ENCODE data around the gene ZAR1L. TPM values are rescaled to one million over a fixed set of nuclear protein-coding genes. Genes with fewer than 3 reads are reported as not detected.
"Not testable (repeated sequence)": the region's sequence is repeated elsewhere in the genome, so short reads cannot be mapped to it uniquely, and the experiment has no call there.

The ZAR1L gene
- not detected in 2 replicates for polyA plus RNA-seq (2013)

- peak within 1 kb of the TSS; percentile 91 for H3K4me3 ChIP-seq (ENCODE audit: low read depth, low read length)
- WGBS (ENCODE audit: extremely low coverage, insufficient coverage, insufficient read length), result no CpG with 5 or more reads among the region's 60 CpGs
- no peaks in the 10 kb centered on the region for H3K9me3 ChIP-seq (ENCODE audit: insufficient read depth, low read depth, low read length)
- H3K4me1 ChIP-seq (ENCODE audit: control insufficient read depth in 1 of 2, insufficient read depth in 2 of 2, low read length in 2 of 2), result peaks cover 0 to 4% of the 10 kb centered on the region in 2 experiments
- H2AK5ac ChIP-seq (ENCODE audit: low read length), result no peak within 1 kb of the TSS
- H3K14ac ChIP-seq (ENCODE audit: low read length), result peak within 1 kb of the TSS; percentile 84
- no peak within 1 kb of the TSS for H2BK12ac ChIP-seq (ENCODE audit: low read length)
- H4K91ac ChIP-seq (ENCODE audit: low read depth, low read length), result peak within 1 kb of the TSS; percentile 91
- no peaks in the 10 kb centered on the region for H3K27me3 ChIP-seq (ENCODE audit: insufficient read depth, low read length)
- peak within 1 kb of the TSS; percentile 82 for H3K4me2 ChIP-seq (ENCODE audit: low read length)
- H2BK120ac ChIP-seq (ENCODE audit: insufficient read depth, low read length, poor library complexity), result peak within 1 kb of the TSS; percentile 44
- peak within 1 kb of the TSS; percentile 92 for H2BK5ac ChIP-seq (ENCODE audit: low read depth, low read length, poor library complexity)
- H3K36me3 ChIP-seq (ENCODE audit: control insufficient read depth in 1 of 2, insufficient read depth in 2 of 2, low read length in 2 of 2), result no peaks in the 10 kb centered on the region
- no peak within 1 kb of the TSS for H3K23ac ChIP-seq (ENCODE audit: low read length)
- H4K8ac ChIP-seq (ENCODE audit: low read depth, low read length), result peak within 1 kb of the TSS; percentile 84
- H4K12ac ChIP-seq (ENCODE audit: low read depth, low read length), result peak within 1 kb of the TSS; percentile 61
- peak within 1 kb of the TSS; percentile 76 for H2AFZ ChIP-seq (ENCODE audit: insufficient read depth, low read length, poor library complexity)
- H3K9ac ChIP-seq (ENCODE audit: low read length), result peak within 1 kb of the TSS; percentile 89
- peak within 1 kb of the TSS; percentile 81 for H3K27ac ChIP-seq (ENCODE audit: low read depth, low read length)
- H3K4ac ChIP-seq (ENCODE audit: low read depth, low read length), result peak within 1 kb of the TSS; percentile 38
- peak; percentile 95 to 98 for DNase-seq
- peak within 1 kb of the TSS; percentile 78 for H3K18ac ChIP-seq (ENCODE audit: low read length)
- H3K79me2 ChIP-seq (ENCODE audit: control insufficient read depth, insufficient read depth, low read length, poor library complexity), result peaks cover 2% of the 10 kb centered on the region
- peaks cover 7% of the 10 kb centered on the region for H3K79me1 ChIP-seq (ENCODE audit: low read length)
These were observed at the start of gene ZAR1L, which contains the start of gene BRCA2 for GRCh38 chr13:32315238-32316027. Gene ZAR1L (minus strand): TSS chr13:32315363. CDS start chr13:32311925, 3,438 bp downstream. Gene BRCA2 (plus strand): TSS chr13:32315508. CDS start chr13:32316461, 953 bp downstream.

- no CpG with 5 or more reads among the region's 2 CpGs for WGBS (ENCODE audit: extremely low coverage, insufficient coverage, insufficient read length)
- H3K4me1 ChIP-seq (ENCODE audit: control insufficient read depth in 1 of 2, insufficient read depth in 2 of 2, low read length in 2 of 2), result no peaks in the 10 kb centered on the region
These were observed 47.4 kb upstream of the ZAR1L start for GRCh38 chr13:32362574-32362973.

GRCh38 chr13:32355935-32356334, 40.8 kb upstream of the ZAR1L start:
- H3K27ac ChIP-seq (ENCODE audit: low read depth, low read length); H3K4me3 ChIP-seq (ENCODE audit: low read depth, low read length): not testable (repeated sequence)

More at GRCh38 chr13:32362574-32362973, 47.4 kb upstream of the ZAR1L start:
- Histone ChIP-seq H2AFZ (ENCODE audit: insufficient read depth, low read length, poor library complexity) (no peak overlapping the region), H3K4me2 (ENCODE audit: low read length) (no peak overlapping the region), H3K36me3 (ENCODE audit: control insufficient read depth in 1 of 2, insufficient read depth in 2 of 2, low read length in 2 of 2) (peaks cover 2 to 5% of the 10 kb centered on the region in 2 experiments), H3K4ac (ENCODE audit: low read depth, low read length) (no peak overlapping the region), H3K9ac (ENCODE audit: low read length) (no peak overlapping the region), H2AK5ac (ENCODE audit: low read length) (no peak overlapping the region), H3K14ac (ENCODE audit: low read length) (no peak overlapping the region), H3K79me1 (ENCODE audit: low read length) (no peaks in the 10 kb centered on the region), H3K9me3 (ENCODE audit: insufficient read depth, low read depth, low read length) (no peaks in the 10 kb centered on the region), H3K27me3 (ENCODE audit: insufficient read depth, low read length) (no peaks in the 10 kb centered on the region), H2BK12ac (ENCODE audit: low read length) (no peak overlapping the region), H4K91ac (ENCODE audit: low read depth, low read length) (no peak overlapping the region), H2BK120ac (ENCODE audit: insufficient read depth, low read length, poor library complexity) (no peak overlapping the region), H3K27ac (ENCODE audit: low read depth, low read length) (no peak overlapping the region), H3K18ac (ENCODE audit: low read length) (no peak overlapping the region), H2BK5ac (ENCODE audit: low read depth, low read length, poor library complexity) (no peak overlapping the region), H4K12ac (ENCODE audit: low read depth, low read length) (no peak overlapping the region), H3K23ac (ENCODE audit: low read length) (no peak overlapping the region), H3K4me3 (ENCODE audit: low read depth, low read length) (no peak overlapping the region), H3K79me2 (ENCODE audit: control insufficient read depth, insufficient read depth, low read length, poor library complexity) (no peaks in the 10 kb centered on the region), H4K8ac (ENCODE audit: low read depth, low read length) (no peak overlapping the region)
- no peak for DNase-seq

DNA sequence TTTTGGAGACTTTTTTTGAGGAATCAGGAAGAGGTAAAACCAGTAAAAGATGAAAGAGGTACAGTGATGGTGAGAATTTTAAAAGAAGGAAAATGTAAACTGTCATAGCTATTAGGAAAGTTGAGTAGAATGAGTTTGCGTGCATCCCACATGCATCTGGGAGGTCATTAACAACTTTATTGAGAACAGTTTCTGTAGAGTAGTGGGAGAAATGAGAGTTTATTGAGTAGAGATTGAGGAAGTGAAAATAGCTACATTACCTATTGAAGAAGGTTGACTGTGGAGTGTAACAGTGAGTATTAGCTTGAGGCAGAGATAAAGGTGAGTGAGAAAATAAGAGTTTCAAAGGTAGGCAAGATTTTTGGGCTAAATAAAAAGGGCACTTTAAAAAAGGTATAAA, 38.9 kb upstream of the ZAR1L start:
- Histone ChIP-seq H2AK5ac (ENCODE audit: low read length) (no peak overlapping the region), H3K23ac (ENCODE audit: low read length) (no peak overlapping the region), H3K36me3 (ENCODE audit: control insufficient read depth in 1 of 2, insufficient read depth in 2 of 2, low read length in 2 of 2) (peaks cover 8 to 9% of the 10 kb centered on the region in 2 experiments), H3K4me1 (ENCODE audit: control insufficient read depth in 1 of 2, insufficient read depth in 2 of 2, low read length in 2 of 2) (no peaks in the 10 kb centered on the region), H4K8ac (ENCODE audit: low read depth, low read length) (no peak overlapping the region), H3K27me3 (ENCODE audit: insufficient read depth, low read length) (no peaks in the 10 kb centered on the region), H3K79me1 (ENCODE audit: low read length) (no peaks in the 10 kb centered on the region), H3K27ac (ENCODE audit: low read depth, low read length) (no peak overlapping the region), H2BK12ac (ENCODE audit: low read length) (no peak overlapping the region), H4K12ac (ENCODE audit: low read depth, low read length) (no peak overlapping the region), H2BK120ac (ENCODE audit: insufficient read depth, low read length, poor library complexity) (no peak overlapping the region), H2BK5ac (ENCODE audit: low read depth, low read length, poor library complexity) (no peak overlapping the region), H3K4me2 (ENCODE audit: low read length) (no peak overlapping the region), H3K9me3 (ENCODE audit: insufficient read depth, low read depth, low read length) (no peaks in the 10 kb centered on the region), H3K4me3 (ENCODE audit: low read depth, low read length) (no peak overlapping the region), H3K14ac (ENCODE audit: low read length) (no peak overlapping the region), H3K79me2 (ENCODE audit: control insufficient read depth, insufficient read depth, low read length, poor library complexity) (no peaks in the 10 kb centered on the region), H3K18ac (ENCODE audit: low read length) (no peak overlapping the region), H3K9ac (ENCODE audit: low read length) (no peak overlapping the region), H2AFZ (ENCODE audit: insufficient read depth, low read length, poor library complexity) (no peak overlapping the region), H4K91ac (ENCODE audit: low read depth, low read length) (no peak overlapping the region), H3K4ac (ENCODE audit: low read depth, low read length) (no peak overlapping the region)
- WGBS (ENCODE audit: extremely low coverage, insufficient coverage, insufficient read length), result no CpG with 5 or more reads among the region's 1 CpG
- DNase-seq, result no peak

More at GRCh38 chr13:32355935-32356334, 40.8 kb upstream of the ZAR1L start:
- H4K8ac ChIP-seq (ENCODE audit: low read depth, low read length); H2AFZ ChIP-seq (ENCODE audit: insufficient read depth, low read length, poor library complexity); H2BK12ac ChIP-seq (ENCODE audit: low read length); H3K27me3 ChIP-seq (ENCODE audit: insufficient read depth, low read length); DNase-seq; H3K4ac ChIP-seq (ENCODE audit: low read depth, low read length); H4K12ac ChIP-seq (ENCODE audit: low read depth, low read length); H3K79me2 ChIP-seq (ENCODE audit: control insufficient read depth, insufficient read depth, low read length, poor library complexity); H3K9ac ChIP-seq (ENCODE audit: low read length); H2AK5ac ChIP-seq (ENCODE audit: low read length); H3K79me1 ChIP-seq (ENCODE audit: low read length); H3K36me3 ChIP-seq (ENCODE audit: control insufficient read depth in 1 of 2, insufficient read depth in 2 of 2, low read length in 2 of 2); H3K18ac ChIP-seq (ENCODE audit: low read length); H3K14ac ChIP-seq (ENCODE audit: low read length); H3K23ac ChIP-seq (ENCODE audit: low read length); H3K4me1 ChIP-seq (ENCODE audit: control insufficient read depth in 1 of 2, insufficient read depth in 2 of 2, low read length in 2 of 2); H2BK120ac ChIP-seq (ENCODE audit: insufficient read depth, low read length, poor library complexity); H3K9me3 ChIP-seq (ENCODE audit: insufficient read depth, low read depth, low read length); H2BK5ac ChIP-seq (ENCODE audit: low read depth, low read length, poor library complexity); H3K4me2 ChIP-seq (ENCODE audit: low read length); H4K91ac ChIP-seq (ENCODE audit: low read depth, low read length): not testable (repeated sequence)
- no CpG with 5 or more reads among the region's 8 CpGs for WGBS (ENCODE audit: extremely low coverage, insufficient coverage, insufficient read length)
